SU-DHL-6 (cell line): ENCODE results near the gene CCDC28B.
A peak's percentile ranks its signal among the peaks of the same experiment; 100 is the strongest.

ENCODE experiments used
- H2AFZ ChIP-seq: fragments of 200-600 bp; sonication (generic); 2 replicates; pipeline ENCODE4 v1.6.1; 2014; ENCODE audit warnings: low read depth, mild to moderate bottlenecking, moderate library complexity, mixed read lengths, antibody characterized with exemption, low read length; ENCODE audit not compliant: severe bottlenecking
- H3F3A ChIP-seq: fragments of 200-600 bp; shearing (Covaris generic); 2 replicates; pipeline ENCODE4 v1.6.0; 2016; ENCODE audit warnings: antibody characterized with exemption, mild to moderate bottlenecking; ENCODE audit not compliant: insufficient read depth
- H3K27ac ChIP-seq: fragments of 200-600 bp; sonication (generic); 2 replicates; pipeline ENCODE4 v1.5.1; 2016; ENCODE audit warnings: low read depth, mild to moderate bottlenecking, low read length, moderate library complexity, mixed read lengths
- H3K27me3 ChIP-seq: fragments of 200-600 bp; sonication (generic), shearing (Covaris generic); 2 replicates; pipeline ENCODE4 v1.6.0; 2014; ENCODE audit warnings: mild to moderate bottlenecking, low read length
- H3K36me3 ChIP-seq: fragments of 200-600 bp; sonication (generic); 2 replicates; pipeline ENCODE4 v1.6.1; 2014; ENCODE audit warnings: mild to moderate bottlenecking, low read length, mixed read lengths
- H3K4me2 ChIP-seq: fragments of 300-600, 200-600 bp; shearing (Covaris generic), sonication (generic); 2 replicates; pipeline ENCODE4 v1.6.0; 2014; ENCODE audit warnings: low read length, low read depth, mild to moderate bottlenecking; ENCODE audit not compliant: poor library complexity, severe bottlenecking
- H3K4me3 ChIP-seq: fragments of 200-600 bp; sonication (generic); 2 replicates; pipeline ENCODE4 v1.5.1; 2014; ENCODE audit warnings: antibody characterized with exemption, low read length, mild to moderate bottlenecking, mixed read lengths; ENCODE audit not compliant: insufficient read depth, poor library complexity, severe bottlenecking
- H3K79me2 ChIP-seq: fragments of 200-600 bp; sonication (generic); 2 replicates; pipeline ENCODE4 v1.6.1; 2014; ENCODE audit warnings: mild to moderate bottlenecking, low read length, moderate library complexity; ENCODE audit not compliant: insufficient read depth
- H3K9ac ChIP-seq: fragments of 200-600 bp; sonication (generic); 2 replicates; pipeline ENCODE4 v1.7.0; 2014; ENCODE audit warnings: mild to moderate bottlenecking, low read length
- H3K9me2 ChIP-seq: fragments of 200-600 bp; sonication (generic); replicated peaks from 2 replicates; pipeline ENCODE4 v1.6.1; 2014; ENCODE audit warnings: low read length; ENCODE audit not compliant: insufficient read depth
- H3K9me3 ChIP-seq: fragments of 200-600 bp; sonication (generic); 2 replicates; pipeline ENCODE4 v1.6.1; 2014; ENCODE audit warnings: low read length, mixed read lengths; ENCODE audit not compliant: insufficient read depth
- H4K20me1 ChIP-seq: fragments of 200-600 bp; sonication (generic); 2 replicates; pipeline ENCODE4 v1.6.1; 2014; ENCODE audit warnings: low read depth, mild to moderate bottlenecking, antibody characterized with exemption, low read length, moderate library complexity, mixed read lengths
- EZH2phosphoT487 ChIP-seq: fragments of 200-600 bp; sonication (generic), shearing (Covaris generic); conservative IDR thresholded peaks from 2 replicates; pipeline ENCODE4 v1.6.1; 2018; ENCODE audit warnings: mild to moderate bottlenecking, antibody characterized with exemption, low read length, moderate library complexity, mixed read lengths
- TF ChIP-seq, protein P1 (sequence below): fragments of 200-600 bp; sonication (generic); IDR thresholded peaks from one replicate; pipeline ENCODE4 v1.5.1; 2017; ENCODE audit warnings: antibody characterized with exemption, mild to moderate bottlenecking, low read length, moderate library complexity; ENCODE audit not compliant: insufficient read depth, poor library complexity, severe bottlenecking

Gene CCDC28B

GRCh38 chr1:32172621-32173245, 27.7 kb upstream of the CCDC28B start:
- H3K4me3 ChIP-seq: no peak overlapping the region
- no peaks in the 10 kb centered on the region for H3K27me3 ChIP-seq
- no peaks in the 10 kb centered on the region for H3K9me3 ChIP-seq
- TF ChIP-seq, protein P1, sequence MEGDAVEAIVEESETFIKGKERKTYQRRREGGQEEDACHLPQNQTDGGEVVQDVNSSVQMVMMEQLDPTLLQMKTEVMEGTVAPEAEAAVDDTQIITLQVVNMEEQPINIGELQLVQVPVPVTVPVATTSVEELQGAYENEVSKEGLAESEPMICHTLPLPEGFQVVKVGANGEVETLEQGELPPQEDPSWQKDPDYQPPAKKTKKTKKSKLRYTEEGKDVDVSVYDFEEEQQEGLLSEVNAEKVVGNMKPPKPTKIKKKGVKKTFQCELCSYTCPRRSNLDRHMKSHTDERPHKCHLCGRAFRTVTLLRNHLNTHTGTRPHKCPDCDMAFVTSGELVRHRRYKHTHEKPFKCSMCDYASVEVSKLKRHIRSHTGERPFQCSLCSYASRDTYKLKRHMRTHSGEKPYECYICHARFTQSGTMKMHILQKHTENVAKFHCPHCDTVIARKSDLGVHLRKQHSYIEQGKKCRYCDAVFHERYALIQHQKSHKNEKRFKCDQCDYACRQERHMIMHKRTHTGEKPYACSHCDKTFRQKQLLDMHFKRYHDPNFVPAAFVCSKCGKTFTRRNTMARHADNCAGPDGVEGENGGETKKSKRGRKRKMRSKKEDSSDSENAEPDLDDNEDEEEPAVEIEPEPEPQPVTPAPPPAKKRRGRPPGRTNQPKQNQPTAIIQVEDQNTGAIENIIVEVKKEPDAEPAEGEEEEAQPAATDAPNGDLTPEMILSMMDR: no peak
- no peak for TF ChIP-seq EZH2phosphoT487
- H2AFZ ChIP-seq: no peak overlapping the region
- H3F3A ChIP-seq: peaks cover 6% of the 10 kb centered on the region
- H3K36me3 ChIP-seq: peaks cover 6% of the 10 kb centered on the region; the same call in 1 of the 2 replicates
- no peak overlapping the region for H3K4me2 ChIP-seq
- no peak overlapping the region for H3K27ac ChIP-seq
- H3K79me2 ChIP-seq: no peaks in the 10 kb centered on the region
- no peaks in the 10 kb centered on the region for H3K9me2 ChIP-seq
- H3K9ac ChIP-seq: no peak overlapping the region
- no peaks in the 10 kb centered on the region for H4K20me1 ChIP-seq

GRCh38 chr1:32178380-32179192, 21.8 kb upstream of the CCDC28B start:
- no peak for TF ChIP-seq EZH2phosphoT487
- TF ChIP-seq, protein P1: no peak
- Histone ChIP-seq H2AFZ (peak overlapping the region; percentile 85), H3K4me2 (peak overlapping the region; percentile 89), H3K27ac (peak overlapping the region; percentile 69), H3K9ac (peak overlapping the region; percentile 90), H3K9me3 (no peaks in the 10 kb centered on the region), H3K4me3 (peak overlapping the region; percentile 89), H3K79me2 (peaks cover 32% of the 10 kb centered on the region), H3K27me3 (no peaks in the 10 kb centered on the region), H3F3A (peaks cover 30% of the 10 kb centered on the region), H4K20me1 (no peaks in the 10 kb centered on the region), H3K9me2 (no peaks in the 10 kb centered on the region), H3K36me3 (peaks cover 4% of the 10 kb centered on the region)

DNA sequence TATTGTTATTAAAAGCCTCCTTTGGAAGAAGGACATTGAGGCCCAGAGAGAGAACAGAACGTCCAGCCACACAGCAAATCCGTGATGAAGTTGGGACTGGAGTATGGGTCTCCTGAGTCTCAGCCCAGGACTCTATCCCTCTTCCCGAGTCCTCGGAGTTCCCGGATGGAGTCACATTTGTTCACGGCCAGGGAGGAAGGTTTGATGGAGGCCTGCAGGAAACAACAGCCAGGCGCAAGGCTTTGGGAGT, 21.3 kb upstream of the CCDC28B start:
- no peak for TF ChIP-seq EZH2phosphoT487
- TF ChIP-seq, protein P1: no peak
- Histone ChIP-seq H3K4me3 (peak overlapping the region; percentile 89), H3F3A (peaks cover 30% of the 10 kb centered on the region), H3K36me3 (peaks cover 8% of the 10 kb centered on the region), H4K20me1 (peaks cover 3% of the 10 kb centered on the region; the same call in 1 of the 2 replicates), H3K79me2 (peaks cover 36% of the 10 kb centered on the region), H3K9me2 (no peaks in the 10 kb centered on the region), H2AFZ (peak overlapping the region; percentile 85), H3K27ac (peak overlapping the region; percentile 69), H3K9me3 (no peaks in the 10 kb centered on the region), H3K4me2 (peak overlapping the region; percentile 89), H3K9ac (peak overlapping the region; percentile 90), H3K27me3 (no peaks in the 10 kb centered on the region)
